GM18520 (cell line): ENCODE results near the gene SPNS2.
A peak's percentile ranks its signal among the peaks of the same experiment; 100 is the strongest.

ENCODE experiments used
- ATAC-seq: cut with Tn5 transposase; IDR thresholded peaks from one replicate; pipeline ENCODE4 v1.9.1; 2021; ENCODE audit not compliant: unreplicated experiment

The SPNS2 gene

GRCh38 chr17:4548721-4549531 lies 50.2 kb downstream of the SPNS2 start:
- no peak for ATAC-seq

DNA sequence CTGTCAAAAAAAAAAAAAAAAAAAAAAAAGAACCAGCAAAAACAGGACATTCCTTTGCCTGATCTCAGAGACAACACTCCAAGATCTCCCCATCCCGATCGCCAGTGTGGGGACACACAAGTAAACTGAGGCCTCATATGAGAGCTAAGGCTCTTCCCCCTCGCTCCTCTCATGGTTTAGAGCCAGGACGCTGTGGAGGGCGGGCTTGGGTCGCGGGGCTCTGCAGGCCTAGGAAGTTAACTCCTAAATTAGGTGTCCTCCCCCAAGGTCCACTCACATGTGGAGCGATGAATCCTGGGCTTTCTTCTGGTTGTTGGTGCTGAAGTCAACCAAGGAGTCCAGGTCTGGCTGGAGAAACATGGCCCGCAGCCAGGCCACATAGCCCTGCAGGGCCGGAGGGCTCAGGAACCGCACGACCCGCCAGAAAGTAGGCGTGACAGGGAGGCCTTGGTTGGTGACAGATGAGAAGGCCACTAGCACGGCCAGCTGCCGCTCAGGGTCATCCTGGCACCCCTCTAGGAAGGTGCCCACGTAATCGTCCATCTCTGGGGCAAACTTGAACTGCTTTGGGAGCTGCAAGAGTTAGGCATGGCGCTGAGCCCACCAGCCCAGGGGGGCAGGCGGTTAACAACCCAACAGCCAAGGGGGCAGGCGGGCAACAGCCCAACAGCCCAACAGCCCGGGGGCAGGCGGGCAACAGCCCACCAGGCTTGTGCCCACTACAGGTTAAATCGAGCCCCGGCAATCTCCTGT lies 51.3 kb downstream of the SPNS2 start:
- ATAC-seq = no peak

- ATAC-seq = no peak
These were observed 51.9 kb downstream of the SPNS2 start for GRCh38 chr17:4550534-4551039.

DNA sequence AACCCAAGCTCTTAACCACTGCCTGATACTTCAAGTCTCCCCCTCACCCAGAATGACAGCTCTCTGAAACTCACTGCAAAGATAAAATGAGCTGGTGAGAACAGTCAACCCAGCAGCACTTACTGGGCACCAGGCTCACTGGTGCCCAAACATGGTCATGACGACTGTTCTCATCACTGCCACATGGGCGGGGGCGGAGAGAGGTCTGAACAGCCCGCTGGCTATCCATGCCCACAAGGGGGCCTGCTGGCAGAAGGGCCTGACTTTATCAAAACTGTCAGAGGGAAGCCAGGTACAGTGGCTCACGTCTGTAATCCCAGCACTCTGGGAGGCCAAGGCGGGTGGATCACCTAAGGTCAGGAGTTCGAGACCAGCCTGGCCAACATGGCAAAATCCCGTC lies 52.5 kb downstream of the SPNS2 start:
- ATAC-seq = no peak

DNA sequence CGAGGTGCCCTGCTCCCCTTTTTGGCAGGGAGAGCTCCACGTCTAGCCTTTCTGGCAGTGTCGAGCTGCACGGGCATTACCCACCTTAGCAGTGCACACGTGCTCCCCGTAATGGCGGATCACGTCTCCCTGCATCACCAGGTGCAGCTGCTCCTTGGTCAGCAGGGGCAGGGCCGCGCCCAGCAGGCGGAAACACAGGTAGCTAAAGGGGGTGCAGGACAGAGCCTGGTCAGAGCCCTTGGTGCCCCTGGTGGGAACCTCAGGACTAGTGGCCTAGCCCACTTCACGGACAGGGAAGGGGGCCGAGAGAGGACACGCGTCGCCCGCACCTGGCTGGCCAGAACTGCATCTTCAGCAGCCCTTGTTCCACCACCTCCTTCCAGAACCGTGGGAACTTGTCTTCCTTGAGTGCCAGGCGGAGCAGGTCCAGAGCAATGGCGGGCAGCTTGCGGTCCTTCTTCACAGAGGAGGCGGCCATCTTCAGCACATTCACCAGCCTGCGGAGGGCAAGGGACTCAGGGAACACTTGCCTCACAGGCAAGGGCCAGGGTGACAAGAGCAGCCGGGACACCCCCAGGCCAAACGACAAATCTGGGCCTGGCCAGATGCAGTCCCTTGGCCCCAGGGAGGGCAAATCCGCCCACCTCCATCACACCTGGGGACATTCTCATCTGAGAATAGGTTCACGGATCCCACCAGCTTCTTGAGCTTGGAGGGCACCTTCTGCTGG lies 53.3 kb downstream of the SPNS2 start:
- ATAC-seq = no peak

GRCh38 chr17:4553669-4554068 lies 55.0 kb downstream of the SPNS2 start:
- ATAC-seq = no peak

GRCh38 chr17:4554441-4554996 lies 55.8 kb downstream of the SPNS2 start:
- ATAC-seq = no peak

DNA sequence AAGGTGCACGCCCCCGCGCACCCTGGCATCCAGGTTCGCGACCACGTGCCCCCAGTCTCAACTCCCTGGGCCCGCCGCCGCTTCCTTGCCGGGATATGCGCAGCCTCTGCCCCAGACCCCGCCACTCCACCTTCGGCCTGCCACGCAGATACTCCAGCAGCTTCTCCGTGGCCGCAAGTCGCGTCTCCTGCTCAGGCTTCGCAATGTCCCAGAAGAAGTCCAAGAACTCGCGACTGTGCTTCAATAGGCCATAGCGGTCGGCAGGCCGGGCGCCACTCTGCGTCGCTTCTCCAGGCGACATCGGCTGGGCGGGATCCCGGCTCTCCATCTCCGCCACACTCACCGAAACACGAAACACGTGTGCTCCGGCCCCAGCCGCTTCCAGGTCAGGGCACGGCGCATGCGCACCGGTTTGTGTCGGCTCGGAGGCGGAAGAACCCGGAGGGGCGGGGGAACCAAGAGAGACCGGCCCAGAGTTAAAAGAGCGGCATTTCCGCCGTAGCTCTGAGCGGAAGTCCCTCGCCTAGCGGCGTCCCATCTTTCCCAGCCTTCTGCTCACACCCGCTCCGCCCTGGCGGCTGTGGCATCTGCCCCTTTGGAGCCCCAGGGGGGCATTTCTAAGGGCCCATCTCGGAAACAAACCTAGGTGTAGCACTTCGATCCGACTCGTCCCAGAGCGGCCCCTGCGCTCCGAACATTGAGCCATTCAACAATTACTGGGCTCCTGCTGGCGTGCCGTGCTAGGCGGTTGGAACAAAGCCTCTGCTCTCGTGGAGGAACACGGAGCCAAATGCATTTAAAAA lies 56.5 kb downstream of the SPNS2 start, which contains the start of gene MYBBP1A:
MYBBP1A (minus strand) TSS at position 388 of the 803 bp plus-strand sequence; CDS start at position 328, 60 bp downstream.
- ATAC-seq = peak; percentile 78

GRCh38 chr17:4555873-4556759 lies 57.4 kb downstream of the SPNS2 start:
- no peak for ATAC-seq

GRCh38 chr17:4556996-4557395 lies 58.3 kb downstream of the SPNS2 start:
- ATAC-seq = no peak

DNA sequence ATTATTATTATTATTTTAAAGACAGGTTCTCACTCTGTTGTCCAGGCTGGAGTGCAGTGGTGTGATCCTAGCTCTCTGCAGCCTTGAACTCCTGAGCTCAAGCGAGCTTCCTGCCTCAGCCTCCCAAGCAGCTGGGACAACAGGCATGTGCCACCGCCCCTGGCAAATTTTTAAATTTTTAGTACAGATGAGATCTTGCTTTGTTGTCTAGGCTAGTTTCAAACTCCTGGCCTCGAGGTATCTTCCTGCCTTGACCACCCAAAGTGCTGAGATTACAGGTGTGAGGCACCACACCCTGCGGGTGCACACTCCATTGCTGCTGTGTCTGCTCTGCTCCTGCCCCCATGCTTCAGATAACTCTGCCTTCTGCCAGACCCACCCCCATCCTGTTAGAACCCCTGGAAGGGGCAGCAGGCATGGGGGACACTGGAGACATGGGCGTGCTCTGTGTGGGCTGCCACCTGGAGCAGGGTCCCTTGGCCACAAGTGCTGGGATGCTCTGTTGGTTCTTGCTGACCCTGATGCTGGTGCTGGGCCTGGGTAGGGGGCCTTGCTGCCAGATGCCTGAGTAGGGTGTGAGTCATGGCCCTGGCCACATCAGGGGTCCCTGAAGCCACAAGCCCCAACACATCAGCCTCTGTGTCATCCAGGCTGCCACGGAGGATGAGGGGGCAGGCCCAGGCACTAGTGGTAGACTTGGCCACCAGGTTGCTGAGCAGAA lies 59.1 kb downstream of the SPNS2 start:
- ATAC-seq = no peak

GRCh38 chr17:4558347-4558971 lies 59.8 kb downstream of the SPNS2 start:
- no peak for ATAC-seq

GRCh38 chr17:4559139-4559791 lies 60.6 kb downstream of the SPNS2 start:
- ATAC-seq = no peak

GRCh38 chr17:4559966-4560365 lies 61.3 kb downstream of the SPNS2 start:
- no peak for ATAC-seq

DNA sequence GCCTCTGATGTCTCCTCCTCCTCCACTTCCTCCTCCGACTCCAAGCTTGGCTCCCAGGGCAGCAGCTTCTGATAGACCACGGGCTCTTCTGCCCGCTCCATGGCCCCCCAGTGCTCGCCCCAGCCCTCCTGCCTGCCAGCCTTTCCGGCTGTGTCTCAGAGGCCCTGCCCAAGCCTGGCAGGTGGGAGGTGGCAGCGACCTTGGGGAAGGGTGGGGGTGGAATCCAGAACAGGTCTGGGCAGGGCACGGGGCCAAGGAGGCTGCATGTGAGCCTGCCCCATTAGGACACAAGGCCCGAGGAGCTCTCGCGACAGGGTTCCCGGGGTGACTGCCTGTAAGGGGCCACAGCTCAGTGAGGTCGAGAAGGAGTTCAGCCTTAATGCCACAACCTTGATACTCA lies 61.7 kb downstream of the SPNS2 start, which contains the start of gene GGT6:
GGT6 (minus strand) TSS at position 157 of the 400 bp plus-strand sequence; CDS start at position 101, 56 bp downstream.
- no peak for ATAC-seq

- no peak for ATAC-seq
These were observed 62.2 kb downstream of the SPNS2 start for GRCh38 chr17:4560837-4561256.
